K562 (cell line): ENCODE data around the gene ZNF785. TPM values are rescaled to one million over a fixed set of nuclear protein-coding genes. Genes with fewer than 3 reads are reported as not detected.
A peak's percentile ranks its signal among the peaks of the same experiment; 100 is the strongest.

ENCODE experiments used
- BCL6 ChIP-seq: fragments of 250-450 bp; sonication (Bioruptor Pico); IDR thresholded peaks from 2 replicates; pipeline ENCODE4 v1.4.0; 2020
- COPS2 ChIP-seq: fragments of 450-650 bp; conservative IDR thresholded peaks from 2 replicates; pipeline ENCODE4 v1.6.1; 2016; ENCODE audit warnings: mild to moderate bottlenecking, moderate library complexity
- HDAC3 ChIP-seq: fragments of 450-650 bp; IDR thresholded peaks from 2 replicates; pipeline ENCODE4 v1.6.1; 2018; ENCODE audit warnings: borderline replicate concordance, mild to moderate bottlenecking, moderate library complexity; ENCODE audit not compliant: partially characterized antibody
- PHB2 ChIP-seq: fragments of 450-650 bp; IDR thresholded peaks from 2 replicates; pipeline ENCODE4 v1.6.1; 2017; ENCODE audit warnings: low read depth
- PHF8 ChIP-seq: fragments of 200-600 bp; sonication (generic); IDR thresholded peaks from 2 replicates; pipeline ENCODE4 v1.6.1; 2012; ENCODE audit warnings: mixed run types, mild to moderate bottlenecking, inconsistent platforms, low read length, moderate library complexity, borderline replicate concordance
- PTTG1 ChIP-seq: fragments of 450-650 bp; IDR thresholded peaks from 2 replicates; pipeline ENCODE4 v1.6.1; 2016; ENCODE audit warnings: low read depth, mild to moderate bottlenecking, missing genetic modification characterization, missing compliant biosample characterization
- RFX1 ChIP-seq: fragments of 450-650 bp; IDR thresholded peaks from 2 replicates; pipeline ENCODE4 v1.6.1; 2016; ENCODE audit warnings: mild to moderate bottlenecking, moderate library complexity
- SAFB2 ChIP-seq: fragments of 200-400 bp; formaldehyde crosslinking; IDR thresholded peaks from 2 replicates; pipeline ENCODE4 v1.6.1; 2018; ENCODE audit warnings: borderline replicate concordance, low read length, low read depth, moderate library complexity; ENCODE audit not compliant: severe bottlenecking
- TRIM28 ChIP-seq: fragments of 450-650 bp; IDR thresholded peaks from 2 replicates; pipeline ENCODE4 v1.6.1; 2017
- ZFX ChIP-seq: sonication (generic); formaldehyde crosslinking; IDR thresholded peaks from 2 replicates; pipeline ENCODE4 v1.8.0; 2022; ENCODE audit warnings: mild to moderate bottlenecking, missing genetic modification reagents, moderate library complexity
- ZNF174 ChIP-seq: fragments of 250-450 bp; sonication (Bioruptor Pico); IDR thresholded peaks from 2 replicates; pipeline ENCODE4 v1.4.0; 2020; ENCODE audit warnings: mild to moderate bottlenecking
- ZNF253 ChIP-seq: fragments of 250-450 bp; sonication (Bioruptor Pico); conservative IDR thresholded peaks from 2 replicates; pipeline ENCODE4 v1.6.1; 2021; ENCODE audit warnings: mild to moderate bottlenecking
- ZNF695 ChIP-seq: fragments of 450-650 bp; formaldehyde crosslinking; IDR thresholded peaks from 2 replicates; pipeline ENCODE4 v1.4.0; 2020; ENCODE audit warnings: mild to moderate bottlenecking, moderate library complexity
- polyA plus RNA-seq, 8 experiments: library from polyadenylated mRNA; depleted of rRNA in 4 of 8; stranded (reverse) in 5 of 8; unstranded in 3 of 8; fragments of >200 nt; fragmentation: Nextera tagmentation in 2 of 8; fragmentation: Illumina TruSeq in 1 of 8; extraction: Ambion mirVana in 2 of 8; extraction: Trizol in 1 of 8; gene quantifications; 2 replicates each; pipeline versions ENCODE4 v1.2.1 to v1.2.3, GENCODE V29; 2011 to 2014; ENCODE audit warnings: inconsistent platforms in 1 of 8, missing spikeins in 1 of 8
- total RNA-seq, 7 experiments: library from RNA; depleted of rRNA in 6 of 7; stranded (reverse); fragments of >200 nt in 6 of 7; fragmentation: Illumina TruSeq in 2 of 7; extraction: Trizol in 2 of 7; gene quantifications; 2 replicates each; pipeline versions ENCODE4 v1.2.1 to v1.2.3, GENCODE V29; 2011 to 2021; ENCODE audit warnings: low replicate concordance in 1 of 7
- TF ChIP-seq, protein P1 (sequence below): IDR thresholded peaks from 2 replicates; pipeline ENCODE4 v1.6.1; 2011; ENCODE audit warnings: borderline replicate concordance, low read depth, mild to moderate bottlenecking, moderate library complexity, low read length; ENCODE audit not compliant: insufficient read depth, poor library complexity, severe bottlenecking
- TF ChIP-seq, protein P2 (sequence below): fragments of 200-600 bp; sonication (generic); IDR thresholded peaks from one replicate; pipeline ENCODE4 v1.6.1; 2012; ENCODE audit warnings: mild to moderate bottlenecking, low read depth, low read length, inconsistent platforms

Gene ZNF785
- total and polyA plus RNA-seq, 9 of the 15 experiments (the other 6 are each of a cell fraction or from before 2014, with no cell fraction given): 0.64 to 11.0 (median 6.4) TPM

DNA sequence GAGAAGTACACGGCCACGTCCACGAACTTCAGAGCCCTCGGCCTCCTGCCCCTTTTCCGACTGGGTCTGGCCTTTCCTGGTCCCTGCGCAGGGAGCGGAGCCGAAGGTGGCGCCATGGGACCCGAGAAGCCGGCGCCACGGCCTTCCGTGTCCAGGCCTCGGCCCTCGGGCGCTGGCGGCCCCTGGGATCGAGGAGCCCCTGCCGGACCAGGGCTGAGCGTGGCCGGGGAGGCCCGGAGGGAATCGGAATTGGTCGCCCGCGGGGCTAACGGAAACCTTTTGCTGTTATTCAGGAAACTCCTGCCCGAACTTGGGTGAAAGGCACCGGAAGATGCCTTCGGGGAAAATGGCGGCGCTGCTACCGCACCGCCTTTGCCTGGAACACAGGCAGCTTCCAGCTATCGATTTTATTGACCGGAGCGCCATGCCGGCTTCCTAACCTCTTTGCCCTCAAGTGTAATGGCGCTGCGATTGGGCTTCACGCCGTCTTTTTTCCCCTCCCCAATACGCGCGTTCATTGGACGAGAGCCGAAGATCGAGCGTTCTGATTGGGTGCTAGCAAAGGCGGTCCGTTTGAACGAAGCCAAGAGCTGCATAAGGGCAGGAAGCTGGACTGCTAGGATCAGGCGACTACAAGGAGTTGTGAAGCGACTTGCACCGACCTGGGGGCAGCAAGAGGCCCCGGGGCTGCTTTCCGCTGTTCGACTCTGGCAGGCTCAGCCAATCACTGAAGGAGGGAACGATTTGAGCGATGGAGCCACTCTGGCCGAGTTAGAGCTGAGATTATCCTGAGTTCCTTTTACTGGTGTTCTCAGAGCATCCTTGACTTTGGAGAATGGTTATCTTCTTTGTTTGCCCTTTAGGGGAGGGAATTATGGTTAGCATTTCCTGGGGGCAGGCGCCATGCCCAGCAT is 24.7 kb upstream of the ZNF785 start, which contains the start of gene ZNF689 (continued):
- TF ChIP-seq, protein P1, sequence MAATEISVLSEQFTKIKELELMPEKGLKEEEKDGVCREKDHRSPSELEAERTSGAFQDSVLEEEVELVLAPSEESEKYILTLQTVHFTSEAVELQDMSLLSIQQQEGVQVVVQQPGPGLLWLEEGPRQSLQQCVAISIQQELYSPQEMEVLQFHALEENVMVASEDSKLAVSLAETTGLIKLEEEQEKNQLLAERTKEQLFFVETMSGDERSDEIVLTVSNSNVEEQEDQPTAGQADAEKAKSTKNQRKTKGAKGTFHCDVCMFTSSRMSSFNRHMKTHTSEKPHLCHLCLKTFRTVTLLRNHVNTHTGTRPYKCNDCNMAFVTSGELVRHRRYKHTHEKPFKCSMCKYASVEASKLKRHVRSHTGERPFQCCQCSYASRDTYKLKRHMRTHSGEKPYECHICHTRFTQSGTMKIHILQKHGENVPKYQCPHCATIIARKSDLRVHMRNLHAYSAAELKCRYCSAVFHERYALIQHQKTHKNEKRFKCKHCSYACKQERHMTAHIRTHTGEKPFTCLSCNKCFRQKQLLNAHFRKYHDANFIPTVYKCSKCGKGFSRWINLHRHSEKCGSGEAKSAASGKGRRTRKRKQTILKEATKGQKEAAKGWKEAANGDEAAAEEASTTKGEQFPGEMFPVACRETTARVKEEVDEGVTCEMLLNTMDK: no peak
- TF ChIP-seq ZNF174 (CRISPR knock-in tag): no peak
- TF ChIP-seq ZNF695 (CRISPR knock-in tag): no peak
- no peak for TF ChIP-seq PTTG1 (tag)
- TF ChIP-seq RFX1: no peak
- peak; percentile 88 for TF ChIP-seq PHF8
- no peak for TF ChIP-seq ZNF253 (CRISPR knock-in tag)
- TF ChIP-seq BCL6: no peak
- TF ChIP-seq, protein P2, sequence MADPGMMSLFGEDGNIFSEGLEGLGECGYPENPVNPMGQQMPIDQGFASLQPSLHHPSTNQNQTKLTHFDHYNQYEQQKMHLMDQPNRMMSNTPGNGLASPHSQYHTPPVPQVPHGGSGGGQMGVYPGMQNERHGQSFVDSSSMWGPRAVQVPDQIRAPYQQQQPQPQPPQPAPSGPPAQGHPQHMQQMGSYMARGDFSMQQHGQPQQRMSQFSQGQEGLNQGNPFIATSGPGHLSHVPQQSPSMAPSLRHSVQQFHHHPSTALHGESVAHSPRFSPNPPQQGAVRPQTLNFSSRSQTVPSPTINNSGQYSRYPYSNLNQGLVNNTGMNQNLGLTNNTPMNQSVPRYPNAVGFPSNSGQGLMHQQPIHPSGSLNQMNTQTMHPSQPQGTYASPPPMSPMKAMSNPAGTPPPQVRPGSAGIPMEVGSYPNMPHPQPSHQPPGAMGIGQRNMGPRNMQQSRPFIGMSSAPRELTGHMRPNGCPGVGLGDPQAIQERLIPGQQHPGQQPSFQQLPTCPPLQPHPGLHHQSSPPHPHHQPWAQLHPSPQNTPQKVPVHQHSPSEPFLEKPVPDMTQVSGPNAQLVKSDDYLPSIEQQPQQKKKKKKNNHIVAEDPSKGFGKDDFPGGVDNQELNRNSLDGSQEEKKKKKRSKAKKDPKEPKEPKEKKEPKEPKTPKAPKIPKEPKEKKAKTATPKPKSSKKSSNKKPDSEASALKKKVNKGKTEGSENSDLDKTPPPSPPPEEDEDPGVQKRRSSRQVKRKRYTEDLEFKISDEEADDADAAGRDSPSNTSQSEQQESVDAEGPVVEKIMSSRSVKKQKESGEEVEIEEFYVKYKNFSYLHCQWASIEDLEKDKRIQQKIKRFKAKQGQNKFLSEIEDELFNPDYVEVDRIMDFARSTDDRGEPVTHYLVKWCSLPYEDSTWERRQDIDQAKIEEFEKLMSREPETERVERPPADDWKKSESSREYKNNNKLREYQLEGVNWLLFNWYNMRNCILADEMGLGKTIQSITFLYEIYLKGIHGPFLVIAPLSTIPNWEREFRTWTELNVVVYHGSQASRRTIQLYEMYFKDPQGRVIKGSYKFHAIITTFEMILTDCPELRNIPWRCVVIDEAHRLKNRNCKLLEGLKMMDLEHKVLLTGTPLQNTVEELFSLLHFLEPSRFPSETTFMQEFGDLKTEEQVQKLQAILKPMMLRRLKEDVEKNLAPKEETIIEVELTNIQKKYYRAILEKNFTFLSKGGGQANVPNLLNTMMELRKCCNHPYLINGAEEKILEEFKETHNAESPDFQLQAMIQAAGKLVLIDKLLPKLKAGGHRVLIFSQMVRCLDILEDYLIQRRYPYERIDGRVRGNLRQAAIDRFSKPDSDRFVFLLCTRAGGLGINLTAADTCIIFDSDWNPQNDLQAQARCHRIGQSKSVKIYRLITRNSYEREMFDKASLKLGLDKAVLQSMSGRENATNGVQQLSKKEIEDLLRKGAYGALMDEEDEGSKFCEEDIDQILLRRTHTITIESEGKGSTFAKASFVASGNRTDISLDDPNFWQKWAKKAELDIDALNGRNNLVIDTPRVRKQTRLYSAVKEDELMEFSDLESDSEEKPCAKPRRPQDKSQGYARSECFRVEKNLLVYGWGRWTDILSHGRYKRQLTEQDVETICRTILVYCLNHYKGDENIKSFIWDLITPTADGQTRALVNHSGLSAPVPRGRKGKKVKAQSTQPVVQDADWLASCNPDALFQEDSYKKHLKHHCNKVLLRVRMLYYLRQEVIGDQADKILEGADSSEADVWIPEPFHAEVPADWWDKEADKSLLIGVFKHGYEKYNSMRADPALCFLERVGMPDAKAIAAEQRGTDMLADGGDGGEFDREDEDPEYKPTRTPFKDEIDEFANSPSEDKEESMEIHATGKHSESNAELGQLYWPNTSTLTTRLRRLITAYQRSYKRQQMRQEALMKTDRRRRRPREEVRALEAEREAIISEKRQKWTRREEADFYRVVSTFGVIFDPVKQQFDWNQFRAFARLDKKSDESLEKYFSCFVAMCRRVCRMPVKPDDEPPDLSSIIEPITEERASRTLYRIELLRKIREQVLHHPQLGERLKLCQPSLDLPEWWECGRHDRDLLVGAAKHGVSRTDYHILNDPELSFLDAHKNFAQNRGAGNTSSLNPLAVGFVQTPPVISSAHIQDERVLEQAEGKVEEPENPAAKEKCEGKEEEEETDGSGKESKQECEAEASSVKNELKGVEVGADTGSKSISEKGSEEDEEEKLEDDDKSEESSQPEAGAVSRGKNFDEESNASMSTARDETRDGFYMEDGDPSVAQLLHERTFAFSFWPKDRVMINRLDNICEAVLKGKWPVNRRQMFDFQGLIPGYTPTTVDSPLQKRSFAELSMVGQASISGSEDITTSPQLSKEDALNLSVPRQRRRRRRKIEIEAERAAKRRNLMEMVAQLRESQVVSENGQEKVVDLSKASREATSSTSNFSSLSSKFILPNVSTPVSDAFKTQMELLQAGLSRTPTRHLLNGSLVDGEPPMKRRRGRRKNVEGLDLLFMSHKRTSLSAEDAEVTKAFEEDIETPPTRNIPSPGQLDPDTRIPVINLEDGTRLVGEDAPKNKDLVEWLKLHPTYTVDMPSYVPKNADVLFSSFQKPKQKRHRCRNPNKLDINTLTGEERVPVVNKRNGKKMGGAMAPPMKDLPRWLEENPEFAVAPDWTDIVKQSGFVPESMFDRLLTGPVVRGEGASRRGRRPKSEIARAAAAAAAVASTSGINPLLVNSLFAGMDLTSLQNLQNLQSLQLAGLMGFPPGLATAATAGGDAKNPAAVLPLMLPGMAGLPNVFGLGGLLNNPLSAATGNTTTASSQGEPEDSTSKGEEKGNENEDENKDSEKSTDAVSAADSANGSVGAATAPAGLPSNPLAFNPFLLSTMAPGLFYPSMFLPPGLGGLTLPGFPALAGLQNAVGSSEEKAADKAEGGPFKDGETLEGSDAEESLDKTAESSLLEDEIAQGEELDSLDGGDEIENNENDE: no peak
- no peak for TF ChIP-seq SAFB2
- no peak for TF ChIP-seq HDAC3
- no peak for TF ChIP-seq TRIM28
- peak; percentile 99 for TF ChIP-seq ZFX (CRISPR knock-in tag)
- no peak for TF ChIP-seq PHB2
- no peak for TF ChIP-seq COPS2
